ENCODE results near the gene C20orf202.

The C20orf202 gene

GRCh38 chr20:1185316-1185741 is 17.9 kb upstream of the C20orf202 start:
- DNase-seq: no peak

- peak; percentile 39 for DNase-seq
These were observed 17.4 kb upstream of the C20orf202 start for GRCh38 chr20:1185790-1186334.

GRCh38 chr20:1186367-1186991 is 16.8 kb upstream of the C20orf202 start:
- DNase-seq: no peak

GRCh38 chr20:1187605-1188171 is 15.6 kb upstream of the C20orf202 start:
- DNase-seq: no peak

GRCh38 chr20:1188347-1188746 is 14.9 kb upstream of the C20orf202 start:
- DNase-seq: no peak

GRCh38 chr20:1189827-1190226 is 13.4 kb upstream of the C20orf202 start:
- DNase-seq: no peak

- no peak for DNase-seq
These were observed 12.4 kb upstream of the C20orf202 start for GRCh38 chr20:1190847-1191246.

- DNase-seq: no peak
These were observed 12.0 kb upstream of the C20orf202 start for GRCh38 chr20:1191299-1191698.

- DNase-seq: no peak
These were observed 8.0 kb upstream of the C20orf202 start for GRCh38 chr20:1195226-1195625.

GRCh38 chr20:1196634-1197033 is 6.6 kb upstream of the C20orf202 start:
- DNase-seq: no peak

GRCh38 chr20:1197801-1198200 is 5.5 kb upstream of the C20orf202 start:
- no peak for DNase-seq

- no peak for DNase-seq
These were observed 4.5 kb upstream of the C20orf202 start for GRCh38 chr20:1198751-1199150.

- no peak for DNase-seq
These were observed 3.9 kb upstream of the C20orf202 start for GRCh38 chr20:1199212-1199873.

- no peak for DNase-seq
These were observed 3.3 kb upstream of the C20orf202 start for GRCh38 chr20:1199964-1200363.

GRCh38 chr20:1203630-1204029 is 376 bp downstream of the C20orf202 start:
- no peak for DNase-seq

- no peak for DNase-seq
These were observed 859 bp downstream of the C20orf202 start for GRCh38 chr20:1204113-1204512.

GRCh38 chr20:1204576-1204975 is 1.3 kb downstream of the C20orf202 start:
- no peak for DNase-seq

- no peak for DNase-seq
These were observed 2.5 kb downstream of the C20orf202 start for GRCh38 chr20:1205802-1206201.

- no peak for DNase-seq
These were observed 3.3 kb downstream of the C20orf202 start for GRCh38 chr20:1206366-1207148.

- no peak for DNase-seq
These were observed 4.1 kb downstream of the C20orf202 start for GRCh38 chr20:1207293-1207878.

- DNase-seq: no peak
These were observed 6.5 kb downstream of the C20orf202 start for GRCh38 chr20:1209447-1210387.

- DNase-seq: no peak
These were observed 7.2 kb downstream of the C20orf202 start for GRCh38 chr20:1210501-1210900.
